Fibroblast of skin of scalp (primary cell): ENCODE results near the gene KCP.

Source experiments
- DNase-seq: peaks from one replicate; pipeline ENCODE4 v3.0.0-alpha.2; 2013

KCP gene

GRCh38 chr7:128938544-128939074, 28.1 kb upstream of the KCP start:
- no peak for DNase-seq

- DNase-seq = no peak
Measured at GRCh38 chr7:128937647-128938543, 27.4 kb upstream of the KCP start, which contains the start of gene IRF5. Gene IRF5 (plus strand): TSS chr7:128937927. CDS start chr7:128942082, 4,155 bp downstream.

- no peak for DNase-seq
Measured at GRCh38 chr7:128937271-128937646, 26.8 kb upstream of the KCP start.

- no peak for DNase-seq
Measured at GRCh38 chr7:128936798-128937197, 26.3 kb upstream of the KCP start.

- DNase-seq = no peak
Measured at GRCh38 chr7:128935342-128935730, 24.8 kb upstream of the KCP start.

- DNase-seq = no peak
Measured at GRCh38 chr7:128934361-128935341, 24.1 kb upstream of the KCP start.

- DNase-seq = no peak
Measured at GRCh38 chr7:128933180-128933891, 22.8 kb upstream of the KCP start.

GRCh38 chr7:128932862-128933179, 22.3 kb upstream of the KCP start:
- no peak for DNase-seq

- DNase-seq = no peak
Measured at GRCh38 chr7:128931965-128932861, 21.7 kb upstream of the KCP start.

- DNase-seq = no peak
Measured at GRCh38 chr7:128931190-128931798, 20.8 kb upstream of the KCP start.

- no peak for DNase-seq
Measured at GRCh38 chr7:128928882-128929788, 18.6 kb upstream of the KCP start.

GRCh38 chr7:128928159-128928813, 17.8 kb upstream of the KCP start:
- DNase-seq = no peak

GRCh38 chr7:128924707-128925588, 14.4 kb upstream of the KCP start:
- DNase-seq = no peak

GRCh38 chr7:128923411-128923800, 12.9 kb upstream of the KCP start:
- DNase-seq = no peak

- no peak for DNase-seq
Measured at GRCh38 chr7:128922496-128923410, 12.2 kb upstream of the KCP start.

GRCh38 chr7:128921866-128922440, 11.4 kb upstream of the KCP start:
- no peak for DNase-seq
